H1 (cell line): ENCODE measurements around the gene BCAS4. TPM values are rescaled to one million over a fixed set of nuclear protein-coding genes. Genes with fewer than 3 reads are reported as not detected.

Experiments
- CTCF ChIA-PET: fragments of 300-600 bp; sonication (Branson Sonifier 250); formaldehyde crosslinking; loops from one replicate; lab custom pipeline; 2021; ENCODE audit not compliant: partially characterized antibody; lab: Charles Lee
- POLR2A ChIA-PET: fragments of 300-600 bp; sonication (Branson Sonifier 250); formaldehyde crosslinking; loops from one replicate; lab custom pipeline; 2021; ENCODE audit warnings: inconsistent platforms; ENCODE audit not compliant: partially characterized antibody; lab: Charles Lee
- DNase-seq, 2 experiments: peaks; one replicate each; pipeline versions ENCODE4 v3.0.0 to v3.0.0-alpha.2; 2010 to 2022; ENCODE audit warnings: low spot score in 2 of 2, low read depth in 1 of 2, mixed read lengths in 1 of 2
- FAIRE-seq: peaks from 2 replicates; lab custom pipeline; 2011; peaks lifted over from hg19 to GRCh38; lab: Jason Lieb, UNC
- H2AFZ ChIP-seq: 2 replicates; pipeline ENCODE4 v1.8.1; 2012; ENCODE audit warnings: low read length, inconsistent platforms
- H2AK5ac ChIP-seq: 2 replicates; pipeline ENCODE4 v1.6.1; 2013; ENCODE audit warnings: low read depth, low read length
- H2BK120ac ChIP-seq: replicated peaks from 2 replicates; pipeline ENCODE3; 2013; ENCODE audit warnings: low read depth, low read length, inconsistent platforms
- H2BK12ac ChIP-seq: 2 replicates; pipeline ENCODE4 v1.6.1; 2013; ENCODE audit warnings: low read depth, low read length
- H2BK15ac ChIP-seq: 2 replicates; pipeline ENCODE4 v1.6.1; 2013; ENCODE audit warnings: low read length
- H2BK20ac ChIP-seq: 2 replicates; pipeline ENCODE4 v1.6.1; 2013; ENCODE audit warnings: low read length
- H2BK5ac ChIP-seq: 2 replicates; pipeline ENCODE4 v1.6.1; 2013; ENCODE audit warnings: low read depth, low read length
- H3K14ac ChIP-seq: 2 replicates; pipeline ENCODE4 v1.6.1; 2013; ENCODE audit warnings: inconsistent platforms; ENCODE audit not compliant: insufficient read length
- H3K18ac ChIP-seq: 2 replicates; pipeline ENCODE4 v1.6.1; 2013; ENCODE audit warnings: low read length; ENCODE audit errors: extremely low read depth
- H3K23ac ChIP-seq: 2 replicates; pipeline ENCODE4 v1.6.1; 2013; ENCODE audit warnings: inconsistent platforms; ENCODE audit not compliant: insufficient read length
- H3K23me2 ChIP-seq: 2 replicates; pipeline ENCODE4 v1.6.1; 2013; ENCODE audit warnings: low read depth, low read length
- H3K27ac ChIP-seq: 2 replicates; pipeline ENCODE4 v1.6.1; 2011; ENCODE audit warnings: low read depth, low read length, inconsistent platforms
- H3K27me3 ChIP-seq, 4 experiments: replicated peaks in 1 of 4; 1 replicate in 1 of 4; 2 replicates in 3 of 4; pipeline versions ENCODE4 v1.6.1 to v1.8.1; 2011 to 2013; ENCODE audit warnings: low read length in 3 of 4, mild to moderate bottlenecking in 3 of 4, inconsistent platforms in 2 of 4, mixed read lengths in 2 of 4, moderate library complexity in 1 of 4; ENCODE audit not compliant: control insufficient read depth in 3 of 4, insufficient read depth in 3 of 4; ENCODE audit errors: extremely low read depth in 1 of 4
- H3K36me3 ChIP-seq, 4 experiments: 2 replicates each; pipeline versions ENCODE4 v1.6.1 to v1.8.1; 2011 to 2013; ENCODE audit warnings: mild to moderate bottlenecking in 4 of 4, low read length in 3 of 4, moderate library complexity in 2 of 4, control low read depth in 1 of 4, inconsistent platforms in 1 of 4; ENCODE audit not compliant: insufficient read depth in 4 of 4, control insufficient read depth in 2 of 4
- H3K4ac ChIP-seq: replicated peaks from 2 replicates; pipeline ENCODE3; 2013; ENCODE audit warnings: low read length, low read depth, mixed read lengths, inconsistent platforms; ENCODE audit not compliant: insufficient read length
- H3K4me1 ChIP-seq, 4 experiments: replicated peaks in 1 of 4; 1 replicate in 1 of 4; 2 replicates in 3 of 4; pipeline versions ENCODE4 v1.6.1 to v1.8.1; 2011 to 2013; ENCODE audit warnings: low read length in 3 of 4, inconsistent platforms in 2 of 4, mixed read lengths in 1 of 4; ENCODE audit not compliant: insufficient read depth in 4 of 4, control insufficient read depth in 3 of 4
- H3K4me2 ChIP-seq, 2 experiments: 2 replicates each; pipeline versions ENCODE4 v1.6.1 to v1.8.1; 2011 to 2013; ENCODE audit warnings: low read depth in 2 of 2, low read length in 2 of 2, control low read depth in 1 of 2, inconsistent platforms in 1 of 2, mild to moderate bottlenecking in 1 of 2; ENCODE audit not compliant: insufficient read depth in 1 of 2
- H3K4me3 ChIP-seq, 4 experiments: fragments of 200-600, 300-600 bp in 1 of 4; sonication (generic), shearing (Covaris generic), sonication (Bioruptor Twin) in 1 of 4; 2 replicates each; pipeline versions ENCODE4 v1.5.1 to v1.8.1; 2011 to 2016; ENCODE audit warnings: low read length in 4 of 4, low read depth in 3 of 4, control low read depth in 2 of 4, inconsistent platforms in 2 of 4, mild to moderate bottlenecking in 2 of 4, mixed read lengths in 1 of 4, moderate library complexity in 1 of 4; ENCODE audit not compliant: insufficient read depth in 2 of 4; ENCODE audit errors: extremely low read depth in 1 of 4
- H3K56ac ChIP-seq: replicated peaks from 2 replicates; pipeline ENCODE3; 2013; ENCODE audit warnings: low read depth, mild to moderate bottlenecking, mixed read lengths, low read length, inconsistent platforms; ENCODE audit not compliant: insufficient read length
- H3K79me1 ChIP-seq: 2 replicates; pipeline ENCODE4 v1.6.1; 2013; ENCODE audit warnings: low read depth, low read length, control low read depth
- H3K79me2 ChIP-seq, 2 experiments: 2 replicates each; pipeline versions ENCODE4 v1.6.1 to v1.8.1; 2012 to 2013; ENCODE audit warnings: low read length in 2 of 2, mild to moderate bottlenecking in 2 of 2, inconsistent platforms in 1 of 2; ENCODE audit not compliant: insufficient read depth in 2 of 2, control insufficient read depth in 1 of 2
- H3K9ac ChIP-seq, 4 experiments: replicated peaks in 1 of 4; 1 replicate in 1 of 4; 2 replicates in 3 of 4; pipeline versions ENCODE4 v1.6.1 to v1.8.1; 2011 to 2013; ENCODE audit warnings: low read depth in 3 of 4, low read length in 3 of 4, control low read depth in 2 of 4, mild to moderate bottlenecking in 2 of 4, moderate library complexity in 2 of 4, inconsistent platforms in 1 of 4; ENCODE audit errors: extremely low read depth in 1 of 4
- H3K9me3 ChIP-seq, 2 experiments: 2 replicates each; pipeline versions ENCODE4 v1.6.1 to v1.8.1; 2012 to 2013; ENCODE audit warnings: mild to moderate bottlenecking in 2 of 2, moderate library complexity in 2 of 2, control low read depth in 1 of 2, inconsistent platforms in 1 of 2, low read depth in 1 of 2, low read length in 1 of 2, mixed read lengths in 1 of 2; ENCODE audit not compliant: insufficient read depth in 2 of 2
- H4K20me1 ChIP-seq, 2 experiments: replicated peaks in 1 of 2; 2 replicates each; pipeline versions ENCODE3 to v1.8.1; 2011 to 2013; ENCODE audit warnings: inconsistent platforms in 2 of 2, low read length in 2 of 2, mild to moderate bottlenecking in 1 of 2; ENCODE audit not compliant: insufficient read depth in 2 of 2, control insufficient read depth in 1 of 2
- H4K5ac ChIP-seq: 2 replicates; pipeline ENCODE4 v1.6.1; 2013; ENCODE audit warnings: low read length, low read depth, mixed read lengths, inconsistent platforms; ENCODE audit not compliant: insufficient read length
- H4K8ac ChIP-seq: 2 replicates; pipeline ENCODE4 v1.8.0; 2013; ENCODE audit warnings: mild to moderate bottlenecking, moderate library complexity, low read length, inconsistent platforms; ENCODE audit not compliant: insufficient read depth; ENCODE audit errors: extremely low read depth
- H4K91ac ChIP-seq: replicated peaks from 2 replicates; pipeline ENCODE3; 2013; ENCODE audit warnings: low read length, mixed read lengths, inconsistent platforms; ENCODE audit not compliant: insufficient read length
- ASH2L ChIP-seq: fragments of 200-600, 300-600 bp; sonication (generic); IDR thresholded peaks from one replicate; pipeline ENCODE4 v1.7.1; 2017; ENCODE audit warnings: low read length
- ATF2 ChIP-seq: IDR thresholded peaks from 2 replicates; pipeline ENCODE4 v1.6.1; 2012; ENCODE audit warnings: low read length, inconsistent platforms
- CBX8 ChIP-seq: fragments of 300-800, 300-1000 bp; sonication (generic); IDR thresholded peaks from 2 replicates; pipeline ENCODE4 v1.7.1; 2016; ENCODE audit warnings: low read depth, low read length, borderline replicate concordance
- E2F6 ChIP-seq: IDR thresholded peaks from 2 replicates; pipeline ENCODE4 v1.6.1; 2012; ENCODE audit warnings: inconsistent platforms
- HDAC6 ChIP-seq: IDR thresholded peaks from one replicate; pipeline ENCODE4 v1.7.1; 2012; ENCODE audit warnings: low read depth, mild to moderate bottlenecking, inconsistent platforms, low read length, moderate library complexity
- NRF1 ChIP-seq: IDR thresholded peaks from 2 replicates; pipeline ENCODE4 v1.6.1; 2011; ENCODE audit warnings: mild to moderate bottlenecking, low read depth, low read length, improper control_type of control experiment
- POU5F1 ChIP-seq: IDR thresholded peaks from 2 replicates; pipeline ENCODE4 v1.6.1; 2011; ENCODE audit warnings: low read depth, mild to moderate bottlenecking, low read length, moderate library complexity
- RFX5 ChIP-seq: IDR thresholded peaks from 2 replicates; pipeline ENCODE4 v1.6.1; 2011; ENCODE audit warnings: low read depth, low read length, improper control_type of control experiment, borderline replicate concordance
- RXRA ChIP-seq: IDR thresholded peaks from 2 replicates; pipeline ENCODE4 v1.6.1; 2011; ENCODE audit warnings: low read depth, mild to moderate bottlenecking, low read length, moderate library complexity; ENCODE audit not compliant: insufficient read depth
- SAP30 ChIP-seq: fragments of 300-600 bp; sonication (generic); IDR thresholded peaks from 2 replicates; pipeline ENCODE4 v1.7.1; 2012; ENCODE audit warnings: low read length, moderate library complexity, mild to moderate bottlenecking, inconsistent platforms; ENCODE audit not compliant: insufficient read depth, insufficient replicate concordance
- SP1 ChIP-seq: IDR thresholded peaks from 2 replicates; pipeline ENCODE4 v1.6.1; 2011; ENCODE audit warnings: low read depth, low read length
- WGBS, 2 experiments: shearing (Covaris generic) in 1 of 2; methylation state at CpG; one replicate each; pipeline versions ENCODE4 v1.1.6 to v1.1.7; 2013 to 2015; ENCODE audit warnings: low lambda C conversion rate in 2 of 2, mixed read lengths in 2 of 2, inconsistent platforms in 1 of 2, low coverage in 1 of 2, missing lambda C conversion rate in 1 of 2; ENCODE audit not compliant: insufficient replicate concordance in 2 of 2, insufficient coverage in 1 of 2, insufficient read length in 1 of 2; ENCODE audit errors: extremely low coverage in 1 of 2, missing lambda C conversion rate in 1 of 2; 5-methylcytosine and 5-hydroxymethylcytosine counted together
- polyA plus RNA-seq, 7 experiments: library from polyadenylated mRNA; depleted of rRNA in 3 of 7; stranded (reverse) in 5 of 7; unstranded in 2 of 7; fragments of >200 nt in 5 of 7; fragments of 200-250 nt in 2 of 7; gene quantifications; 1 replicate in 5 of 7; 2 replicates in 1 of 7; 4 replicates in 1 of 7; pipeline versions ENCODE4 v1.2.1 to v1.2.3, GENCODE V29; 2011 to 2013; ENCODE audit warnings: missing spikeins in 2 of 7, mixed read lengths in 2 of 7
- total RNA-seq: library from RNA; stranded (reverse); fragmentation: NEBNext Ultra II Directional; extraction: Animal tissue kit (Norgen Biotek cat#: 25700); gene quantifications from 2 replicates; pipeline ENCODE4 v1.2.1, GENCODE V29; 2021

BCAS4 gene
- total and polyA plus RNA-seq, 2 of the 8 experiments (the other 6 are each of a cell fraction or from before 2014, with no cell fraction given): 21.2 to 23.6 TPM

- H3K27ac ChIP-seq: no peak overlapping the region
- H3K4me1 ChIP-seq: peaks cover 0 to 3% (median 0%) of the 10 kb centered on the region in 4 experiments; a peak in 3 of 7 replicates
- H2BK5ac ChIP-seq: no peak overlapping the region
- H3K79me1 ChIP-seq: peaks cover 2% of the 10 kb centered on the region; the same call in 1 of the 2 replicates
- H3K14ac ChIP-seq: no peak overlapping the region
- H3K56ac ChIP-seq: no peak overlapping the region
- no peak overlapping the region for H3K18ac ChIP-seq
- H4K8ac ChIP-seq: no peak overlapping the region
- H3K23ac ChIP-seq: no peak overlapping the region
- no peak overlapping the region for H2BK15ac ChIP-seq
- no peak overlapping the region for H3K4me2 ChIP-seq
- no peaks in the 10 kb centered on the region for H4K20me1 ChIP-seq
- no peak overlapping the region for H4K91ac ChIP-seq
- H2BK120ac ChIP-seq: no peak overlapping the region
- H3K4me3 ChIP-seq: no peak overlapping the region
- POLR2A ChIA-PET: no interaction called here
- no peak for DNase-seq
- H3K4ac ChIP-seq: no peak overlapping the region
- no peaks in the 10 kb centered on the region for H3K36me3 ChIP-seq
- H2BK20ac ChIP-seq: no peak overlapping the region
- H2BK12ac ChIP-seq: no peak overlapping the region
- no peak overlapping the region for H2AFZ ChIP-seq
- no peak overlapping the region for H4K5ac ChIP-seq
- peaks cover 0 to 7% of the 10 kb centered on the region in 2 experiments; a peak in 1 of 4 replicates for H3K79me2 ChIP-seq
- WGBS, 2 experiments: 79% methylated on average over 4 of the region's 4 CpGs; no CpG with 5 or more reads in 1 of the 2 experiments
- no peaks in the 10 kb centered on the region for H3K27me3 ChIP-seq
- no peaks in the 10 kb centered on the region for H3K23me2 ChIP-seq
- no peak overlapping the region for H2AK5ac ChIP-seq
- no peak for FAIRE-seq
- CTCF ChIA-PET: interaction anchor here (2.0 to 2.2 kb wide), 2 partner anchors 12 to 15 kb away, joined by 5 to 6 read pairs; partner anchors contain the start of gene BCAS4
- H3K9ac ChIP-seq: no peak overlapping the region
- no peaks in the 10 kb centered on the region for H3K9me3 ChIP-seq
- TF ChIP-seq RFX5: no peak
- TF ChIP-seq NRF1: no peak
- TF ChIP-seq HDAC6: no peak
- TF ChIP-seq SP1: no peak
- no peak for TF ChIP-seq SAP30
- TF ChIP-seq ASH2L: no peak
- TF ChIP-seq CBX8: no peak
- no peak for TF ChIP-seq RXRA
- TF ChIP-seq ATF2: no peak
- no peak for TF ChIP-seq POU5F1
- TF ChIP-seq E2F6: no peak
Observed at GRCh38 chr20:50810063-50810462, 15.2 kb downstream of the BCAS4 start.
